Articular chondrocyte of knee joint (primary cell): ENCODE measurements around the gene MTM1. TPM values are rescaled to one million over a fixed set of nuclear protein-coding genes. Genes with fewer than 3 reads are reported as not detected.

ENCODE experiments used
- total RNA-seq: library from RNA; depleted of rRNA; stranded (reverse); fragments of >200 nt; gene quantifications from 2 replicates; pipeline ENCODE4 v1.2.3, GENCODE V29; 2012

MTM1 gene
- total RNA-seq = 12.3 and 12.8 TPM in 2 replicates

DNA sequence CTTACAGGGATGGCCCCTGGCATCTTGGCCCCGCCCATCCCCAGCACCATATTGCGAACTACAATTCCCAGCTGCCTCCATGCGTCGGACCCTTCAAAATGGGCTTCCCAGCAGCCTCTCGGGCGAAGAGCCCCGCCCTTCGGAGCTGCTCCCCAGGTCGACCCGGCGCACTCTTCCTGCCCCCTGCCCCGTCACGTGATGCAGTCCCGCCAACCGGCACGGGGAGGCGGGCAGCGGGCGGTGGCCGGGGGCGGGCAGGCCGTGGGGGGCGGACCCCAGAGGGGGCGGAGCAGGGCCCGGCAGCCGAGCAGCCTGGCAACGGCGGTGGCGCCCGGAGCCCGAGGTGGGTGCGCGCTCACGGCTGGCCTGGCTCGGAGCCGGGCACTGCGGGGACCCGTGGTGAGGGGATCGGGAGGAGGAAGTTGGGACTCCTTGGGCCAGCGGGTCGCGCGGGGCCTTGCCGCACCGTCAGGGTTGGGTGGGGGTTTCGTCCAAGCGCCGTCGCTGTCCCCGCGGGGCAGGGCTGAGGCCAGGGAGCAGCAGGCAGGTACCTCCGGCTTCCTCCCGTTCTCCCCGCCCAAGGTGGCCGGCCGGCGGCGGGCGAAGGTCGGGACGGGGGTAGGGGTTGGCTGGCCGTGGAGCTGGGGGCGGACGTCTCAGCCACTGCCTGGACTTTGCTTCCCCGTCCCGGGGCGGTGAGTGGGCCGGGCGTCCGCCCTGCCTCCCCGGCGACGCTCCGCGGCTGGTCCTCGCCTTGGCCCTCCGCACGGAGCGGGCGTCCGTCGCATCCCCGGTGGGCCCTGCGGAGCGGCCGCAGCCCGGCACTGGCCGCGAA, at the start of gene MTM1:
MTM1 (plus strand) TSS at position 302 of the 835 bp plus-strand sequence. CDS start 23,994 bp downstream, outside the sequence.

DNA sequence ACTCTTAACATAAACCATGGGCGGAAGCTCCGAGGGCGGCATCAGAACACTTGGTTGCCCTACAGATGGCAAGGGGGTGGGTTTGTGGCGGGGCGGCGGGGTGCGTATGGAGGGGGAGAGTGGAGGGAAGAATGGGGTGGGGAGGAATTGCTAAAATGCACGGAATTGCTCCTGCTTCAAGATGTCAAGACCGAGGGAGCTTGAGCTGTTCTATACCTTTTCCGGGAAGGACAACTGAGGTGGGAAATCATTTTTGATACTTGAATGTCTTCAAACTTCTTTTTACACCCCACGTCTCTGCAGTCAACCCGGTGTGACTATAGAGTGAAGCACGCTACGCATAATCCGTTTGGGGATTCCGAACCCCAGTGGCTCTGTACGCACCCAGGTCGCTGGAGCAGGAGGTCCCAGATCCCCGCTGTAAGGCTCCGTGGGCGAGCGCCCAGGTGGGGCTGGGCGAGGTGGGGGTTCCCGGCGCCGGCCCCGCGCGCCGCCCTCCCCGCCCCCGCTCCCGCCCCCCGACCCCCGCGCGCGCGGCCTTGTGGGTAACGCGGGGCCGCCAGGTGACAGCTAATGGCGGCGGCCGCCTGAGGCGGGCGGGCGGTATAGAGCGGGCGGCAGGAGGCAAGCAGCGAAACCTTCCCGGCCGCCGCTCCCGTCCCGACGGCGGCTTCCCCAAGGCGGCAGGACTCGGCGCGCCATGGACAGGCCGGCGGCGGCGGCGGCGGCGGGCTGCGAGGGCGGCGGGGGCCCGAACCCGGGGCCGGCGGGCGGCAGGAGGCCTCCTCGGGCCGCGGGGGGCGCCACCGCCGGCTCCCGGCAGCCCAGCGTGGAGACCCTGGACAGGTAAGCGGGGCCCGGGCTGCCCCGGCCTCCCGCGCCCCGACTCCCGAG, 124.7 kb downstream of the MTM1 start, which contains the start of gene MTMR1:
MTMR1 (plus strand) TSS at position 566 of the 894 bp plus-strand sequence; CDS start at position 701, 135 bp downstream.

Other genes with a start within 250 kb of the MTM1 start
- 6.0 and 8.9 TPM in 2 replicates for gene MAMLD1, start 205.3 kb upstream of the MTM1 start, total RNA-seq
- 19.1 and 20.9 TPM in 2 replicates for gene MTMR1, start 124.8 kb downstream of the MTM1 start, total RNA-seq